ENCODE measurements around the gene SORBS1. TPM values are rescaled to one million over a fixed set of nuclear protein-coding genes. Genes with fewer than 3 reads are reported as not detected.

The SORBS1 gene
- total RNA-seq, 4 donors from 2014 or later, result 35.1 to 53.1 (median 43.3) TPM

DNA sequence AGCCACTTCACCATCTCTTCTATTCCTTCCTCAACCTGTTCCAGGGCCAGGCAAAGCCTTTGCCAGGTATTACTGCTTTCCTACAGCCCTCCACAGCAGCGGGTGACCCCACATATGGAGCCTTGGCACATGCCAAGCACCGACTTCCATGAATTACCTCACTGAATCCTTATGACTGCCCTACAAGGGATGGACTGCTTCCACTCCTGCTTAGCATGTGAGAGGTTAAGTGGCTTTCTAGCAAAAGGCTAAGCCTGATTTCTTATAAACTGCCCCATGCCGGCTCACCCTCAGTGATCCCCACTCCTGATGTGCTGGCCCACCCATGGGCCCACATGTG, 226.4 kb downstream of the SORBS1 start:
- DNase-seq (ENCODE audit: low spot score in 2 of 2), result no peak
- 70% methylated on average over 3 of the region's 3 CpGs for WGBS, 2 donors
- TF ChIP-seq POLR2A (IDR thresholded peaks at IDR 0.05), result no peak
- TF ChIP-seq, protein P1, sequence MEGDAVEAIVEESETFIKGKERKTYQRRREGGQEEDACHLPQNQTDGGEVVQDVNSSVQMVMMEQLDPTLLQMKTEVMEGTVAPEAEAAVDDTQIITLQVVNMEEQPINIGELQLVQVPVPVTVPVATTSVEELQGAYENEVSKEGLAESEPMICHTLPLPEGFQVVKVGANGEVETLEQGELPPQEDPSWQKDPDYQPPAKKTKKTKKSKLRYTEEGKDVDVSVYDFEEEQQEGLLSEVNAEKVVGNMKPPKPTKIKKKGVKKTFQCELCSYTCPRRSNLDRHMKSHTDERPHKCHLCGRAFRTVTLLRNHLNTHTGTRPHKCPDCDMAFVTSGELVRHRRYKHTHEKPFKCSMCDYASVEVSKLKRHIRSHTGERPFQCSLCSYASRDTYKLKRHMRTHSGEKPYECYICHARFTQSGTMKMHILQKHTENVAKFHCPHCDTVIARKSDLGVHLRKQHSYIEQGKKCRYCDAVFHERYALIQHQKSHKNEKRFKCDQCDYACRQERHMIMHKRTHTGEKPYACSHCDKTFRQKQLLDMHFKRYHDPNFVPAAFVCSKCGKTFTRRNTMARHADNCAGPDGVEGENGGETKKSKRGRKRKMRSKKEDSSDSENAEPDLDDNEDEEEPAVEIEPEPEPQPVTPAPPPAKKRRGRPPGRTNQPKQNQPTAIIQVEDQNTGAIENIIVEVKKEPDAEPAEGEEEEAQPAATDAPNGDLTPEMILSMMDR (IDR thresholded peaks at IDR 0.05), result no peak
- intact Hi-C loops (cut with DNase I; ENCODE audit: low total_unique reads), result no loop called here
- no peak overlapping the region for H3K4me3 ChIP-seq (ENCODE audit: low read depth, poor library complexity, severe bottlenecking)

DNA sequence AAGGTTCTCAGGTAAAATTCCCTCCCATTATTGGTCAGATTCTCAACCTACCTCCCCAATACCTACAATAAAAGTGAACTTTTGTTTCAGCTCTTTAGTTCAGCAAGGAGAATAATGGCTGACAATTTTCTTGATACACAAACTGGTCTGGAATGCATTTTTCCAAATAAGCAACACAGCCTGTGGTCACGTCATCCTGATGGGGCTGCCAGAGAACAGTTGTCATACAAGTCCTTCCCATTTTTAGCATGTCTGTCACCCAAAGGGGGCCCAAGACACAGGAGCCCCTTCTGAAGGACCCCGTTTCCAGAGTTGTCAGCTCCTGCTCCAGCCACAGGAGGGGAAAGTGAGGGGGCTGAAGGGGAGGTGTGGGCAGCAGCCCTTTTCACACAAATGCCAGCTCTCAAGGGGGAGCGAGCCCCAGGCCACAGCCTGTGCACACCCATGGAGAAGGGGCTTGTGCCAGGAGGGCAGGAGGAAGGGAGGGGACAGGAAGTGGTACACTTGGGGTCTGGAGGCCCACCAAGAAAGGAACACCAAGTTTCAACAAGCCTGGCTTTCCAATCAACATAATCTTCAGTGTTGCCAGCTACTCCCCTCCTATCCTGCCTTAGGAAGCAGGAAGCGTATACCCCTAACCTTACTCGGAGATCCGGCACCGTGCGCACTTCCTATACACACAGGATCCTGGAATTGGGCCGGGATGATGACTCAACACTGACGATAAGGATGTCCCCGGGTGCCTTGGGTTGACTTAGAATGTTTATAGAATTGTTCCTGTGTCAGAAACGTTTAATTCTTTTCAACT, 227.0 kb downstream of the SORBS1 start:
- no peak overlapping the region for H3K4me3 ChIP-seq (ENCODE audit: low read depth, poor library complexity, severe bottlenecking)
- TF ChIP-seq, protein P1 (IDR thresholded peaks at IDR 0.05), result no peak
- no peak for TF ChIP-seq POLR2A (IDR thresholded peaks at IDR 0.05)
- peak; percentile 39 to 92 for DNase-seq (ENCODE audit: low spot score in 2 of 2)
- WGBS, 2 donors, result 58 to 62% methylated on average over 12 of the region's 12 CpGs
- intact Hi-C loops (cut with DNase I; ENCODE audit: low total_unique reads), result no loop called here

DNA sequence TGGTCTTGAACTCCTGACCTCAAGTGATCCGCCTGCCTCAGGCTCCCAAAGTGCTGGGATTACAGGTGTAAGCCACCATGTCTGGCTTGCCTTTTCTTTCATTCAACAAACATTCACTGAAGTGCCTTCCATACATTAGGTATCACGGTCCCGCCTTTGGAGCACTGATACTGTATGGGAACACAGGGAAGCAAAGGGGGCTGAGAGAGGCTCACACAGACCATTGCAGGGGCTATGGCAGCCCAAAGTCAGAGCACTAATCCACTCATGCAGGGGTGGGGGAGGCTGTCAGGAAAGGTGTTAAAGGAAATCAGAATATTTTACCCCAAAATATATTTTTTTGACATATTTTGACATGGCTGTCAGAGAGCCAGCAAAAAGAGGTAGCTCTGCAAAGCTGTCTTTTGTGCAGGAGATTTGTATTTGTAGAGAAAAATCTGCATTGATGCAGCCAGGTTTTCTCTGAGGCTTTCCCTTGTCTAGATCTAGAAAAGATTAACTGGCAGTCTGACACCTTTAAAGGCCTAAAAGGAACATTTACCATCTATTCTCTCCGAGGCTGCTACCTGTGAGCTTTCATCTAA, 228.4 kb downstream of the SORBS1 start:
- intact Hi-C loops (cut with DNase I; ENCODE audit: low total_unique reads), result no loop called here
- no peak for DNase-seq (ENCODE audit: low spot score in 2 of 2)
- WGBS, 2 donors, result 94 to 95% methylated on average over 4 of the region's 4 CpGs
- TF ChIP-seq, protein P1 (IDR thresholded peaks at IDR 0.05), result no peak
- no peak for TF ChIP-seq POLR2A (IDR thresholded peaks at IDR 0.05)
- no peak overlapping the region for H3K4me3 ChIP-seq (ENCODE audit: low read depth, poor library complexity, severe bottlenecking)

DNA sequence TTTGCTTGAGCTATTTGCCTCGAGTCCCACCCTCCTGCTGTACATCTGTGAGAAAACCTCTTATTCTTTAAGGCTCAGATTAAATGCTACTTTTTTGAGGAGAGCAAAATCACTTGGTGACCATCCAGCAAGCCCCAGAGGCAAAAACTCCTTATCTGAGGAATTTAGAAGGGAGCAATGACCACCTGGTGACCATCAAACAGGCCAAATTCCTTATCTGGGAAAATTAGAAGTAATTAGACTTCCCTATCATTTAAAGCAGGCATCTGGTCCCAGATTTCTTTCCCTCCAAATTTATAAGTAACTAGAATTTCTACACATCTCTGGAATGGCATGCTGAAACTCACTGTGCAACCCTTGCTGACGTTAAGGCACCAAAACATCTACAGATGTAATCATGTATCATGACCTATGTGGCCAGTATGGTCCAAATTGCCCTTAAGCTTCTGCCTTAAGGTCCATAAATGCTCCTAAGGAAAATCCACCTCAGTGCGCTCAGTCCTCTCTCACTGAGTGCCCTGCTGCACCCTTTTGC, 229.5 kb downstream of the SORBS1 start:
- H3K4me3 ChIP-seq (ENCODE audit: low read depth, poor library complexity, severe bottlenecking), result no peak overlapping the region
- no peak for DNase-seq (ENCODE audit: low spot score in 2 of 2)
- 82 to 92% methylated on average over 3 of the region's 3 CpGs for WGBS, 2 donors
- TF ChIP-seq, protein P1 (IDR thresholded peaks at IDR 0.05), result no peak
- TF ChIP-seq POLR2A (IDR thresholded peaks at IDR 0.05), result no peak
- intact Hi-C loops (cut with DNase I; ENCODE audit: low total_unique reads), result no loop called here

DNA sequence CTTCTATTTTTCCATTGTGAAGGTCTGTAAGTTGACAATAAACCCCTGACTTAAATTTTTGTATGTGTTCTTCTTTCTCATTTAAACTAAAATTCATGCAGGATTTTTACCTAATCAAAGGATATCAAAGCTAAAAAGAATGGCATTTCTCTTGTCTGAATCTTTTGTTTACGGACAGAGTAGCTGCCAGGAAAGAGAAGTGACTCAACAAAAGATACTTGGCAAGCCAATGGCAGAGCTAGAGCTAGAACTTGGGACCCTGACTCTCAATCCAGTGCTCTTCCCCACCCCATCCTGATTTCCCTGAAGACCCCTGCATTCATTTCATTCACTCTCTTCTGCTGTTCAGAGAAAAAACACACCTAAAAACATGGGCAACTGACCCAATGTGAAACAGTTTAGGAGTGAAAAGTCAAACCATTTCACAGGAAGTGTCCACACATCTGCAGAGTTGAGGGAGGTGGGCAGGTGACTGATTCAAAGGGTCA, 230.2 kb downstream of the SORBS1 start:
- no peak for TF ChIP-seq POLR2A (IDR thresholded peaks at IDR 0.05)
- TF ChIP-seq, protein P1 (IDR thresholded peaks at IDR 0.05), result no peak
- intact Hi-C loops (cut with DNase I; ENCODE audit: low total_unique reads), result no loop called here
- DNase-seq (ENCODE audit: low spot score in 2 of 2), result no peak
- no peak overlapping the region for H3K4me3 ChIP-seq (ENCODE audit: low read depth, poor library complexity, severe bottlenecking)
- 85 to 97% methylated on average over 1 of the region's 1 CpG for WGBS, 2 donors
